Measurements from ENCODE around the gene XPNPEP1.

DNA sequence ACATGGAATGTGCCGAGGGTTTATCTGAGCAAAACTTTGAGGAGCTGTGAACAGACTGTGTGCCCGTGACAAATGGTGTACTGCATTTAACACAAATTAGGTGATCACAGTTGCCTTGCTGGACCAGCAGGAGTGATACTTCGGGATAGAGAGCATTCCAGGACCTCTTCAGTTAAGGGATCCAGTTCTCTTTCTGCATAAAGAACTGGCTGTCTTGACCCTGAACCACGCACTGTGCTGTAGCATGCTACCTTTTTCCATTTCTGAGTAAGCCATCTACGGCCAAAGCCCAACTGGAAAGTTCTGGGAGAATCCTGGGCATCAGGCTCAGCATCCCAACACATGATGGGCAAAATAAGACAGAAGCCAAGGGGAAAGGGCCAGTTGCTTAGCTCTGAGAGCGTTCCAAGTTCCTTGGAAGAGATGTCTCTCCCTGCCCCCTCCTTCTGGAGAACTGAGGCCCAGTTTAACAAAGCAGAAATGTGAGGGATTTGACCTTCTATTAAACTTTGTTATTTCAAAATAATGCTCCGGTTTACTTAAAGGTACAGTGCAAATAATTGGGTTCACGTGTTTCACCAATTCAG lies 46.5 kb upstream of the XPNPEP1 start:
- no peak for TF ChIP-seq EZH2 (IDR thresholded peaks at IDR 0.05; ENCODE audit: borderline replicate concordance, low read length)
- TF ChIP-seq, protein P1, sequence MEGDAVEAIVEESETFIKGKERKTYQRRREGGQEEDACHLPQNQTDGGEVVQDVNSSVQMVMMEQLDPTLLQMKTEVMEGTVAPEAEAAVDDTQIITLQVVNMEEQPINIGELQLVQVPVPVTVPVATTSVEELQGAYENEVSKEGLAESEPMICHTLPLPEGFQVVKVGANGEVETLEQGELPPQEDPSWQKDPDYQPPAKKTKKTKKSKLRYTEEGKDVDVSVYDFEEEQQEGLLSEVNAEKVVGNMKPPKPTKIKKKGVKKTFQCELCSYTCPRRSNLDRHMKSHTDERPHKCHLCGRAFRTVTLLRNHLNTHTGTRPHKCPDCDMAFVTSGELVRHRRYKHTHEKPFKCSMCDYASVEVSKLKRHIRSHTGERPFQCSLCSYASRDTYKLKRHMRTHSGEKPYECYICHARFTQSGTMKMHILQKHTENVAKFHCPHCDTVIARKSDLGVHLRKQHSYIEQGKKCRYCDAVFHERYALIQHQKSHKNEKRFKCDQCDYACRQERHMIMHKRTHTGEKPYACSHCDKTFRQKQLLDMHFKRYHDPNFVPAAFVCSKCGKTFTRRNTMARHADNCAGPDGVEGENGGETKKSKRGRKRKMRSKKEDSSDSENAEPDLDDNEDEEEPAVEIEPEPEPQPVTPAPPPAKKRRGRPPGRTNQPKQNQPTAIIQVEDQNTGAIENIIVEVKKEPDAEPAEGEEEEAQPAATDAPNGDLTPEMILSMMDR (conservative IDR thresholded peaks at IDR 0.05 in 1 of 2, IDR thresholded peaks at IDR 0.05 in 1 of 2; ENCODE audit: extremely low read depth in 1 of 2, insufficient read depth in 1 of 2, low read depth in 1 of 2, low read length in 2 of 2), result no peak

All from mammary epithelial cell (primary cell).